GM12878 (cell line): Measurements from ENCODE around the gene MAP3K10.

Source experiments
- BHLHE40 ChIP-seq, 2 experiments: fragments of 450-650 bp in 1 of 2; IDR thresholded peaks; 2 replicates each; pipeline ENCODE4 v1.6.1; 2011 to 2017; ENCODE audit warnings: low read depth in 2 of 2, borderline replicate concordance in 1 of 2, improper control_type of control experiment in 1 of 2, low read length in 1 of 2, mild to moderate bottlenecking in 1 of 2
- CBX5 ChIP-seq: sonication (generic); IDR thresholded peaks from 2 replicates; pipeline ENCODE4 v1.6.1; 2016; ENCODE audit warnings: low read depth, moderate library complexity, mild to moderate bottlenecking, inconsistent platforms
- CHD2 ChIP-seq: IDR thresholded peaks from 2 replicates; pipeline ENCODE4 v1.6.1; 2011; ENCODE audit warnings: low read depth, low read length, improper control_type of control experiment, borderline replicate concordance
- CREM ChIP-seq: IDR thresholded peaks from 2 replicates; pipeline ENCODE4 v1.6.1; 2014; ENCODE audit warnings: antibody characterized with exemption, low read depth
- DPF2 ChIP-seq: fragments of 450-650 bp; IDR thresholded peaks from 2 replicates; pipeline ENCODE4 v1.6.1; 2017; ENCODE audit warnings: mild to moderate bottlenecking
- MYB ChIP-seq: fragments of 150-350 bp; IDR thresholded peaks from 2 replicates; pipeline ENCODE4 v1.6.1; 2014; ENCODE audit warnings: mild to moderate bottlenecking, low read depth, low read length, borderline replicate concordance
- POLR2A ChIP-seq: IDR thresholded peaks from 2 replicates; pipeline ENCODE4 v1.6.1; 2011; ENCODE audit warnings: low read depth, mild to moderate bottlenecking, low read length
- POLR2AphosphoS2 ChIP-seq: IDR thresholded peaks from 2 replicates; pipeline ENCODE4 v1.6.1; 2011; ENCODE audit warnings: low read depth, mild to moderate bottlenecking, low read length, improper control_type of control experiment, moderate library complexity
- TARDBP ChIP-seq: IDR thresholded peaks from 2 replicates; pipeline ENCODE4 v1.6.1; 2016; ENCODE audit warnings: borderline replicate concordance
- YBX1 ChIP-seq: fragments of 450-650 bp; IDR thresholded peaks from 2 replicates; pipeline ENCODE4 v1.6.1; 2016; ENCODE audit warnings: antibody characterized with exemption
- ZNF274 ChIP-seq: IDR thresholded peaks from one replicate; pipeline ENCODE4 v1.8.0; 2011; ENCODE audit not compliant: insufficient read length, insufficient read depth
- TF ChIP-seq, protein P1 (sequence below), 3 experiments: IDR thresholded peaks in 2 of 3; conservative IDR thresholded peaks in 1 of 3; 2 replicates each; pipeline ENCODE4 v1.5.1; 2011; ENCODE audit warnings: low read depth in 3 of 3, low read length in 3 of 3, mild to moderate bottlenecking in 3 of 3, control low read depth in 2 of 3, moderate library complexity in 2 of 3, inconsistent platforms in 1 of 3, mixed read lengths in 1 of 3; ENCODE audit not compliant: control insufficient read depth in 2 of 3, insufficient read depth in 1 of 3; ENCODE audit errors: extremely low read depth in 1 of 3
- TF ChIP-seq, protein P2 (sequence below): IDR thresholded peaks from 2 replicates; pipeline ENCODE4 v1.6.1; 2011; ENCODE audit warnings: low read depth, low read length, improper control_type of control experiment, borderline replicate concordance
- TF ChIP-seq, protein P3 (sequence below): IDR thresholded peaks from 2 replicates; pipeline ENCODE4 v1.6.1; 2012; ENCODE audit warnings: low read length, inconsistent platforms

DNA sequence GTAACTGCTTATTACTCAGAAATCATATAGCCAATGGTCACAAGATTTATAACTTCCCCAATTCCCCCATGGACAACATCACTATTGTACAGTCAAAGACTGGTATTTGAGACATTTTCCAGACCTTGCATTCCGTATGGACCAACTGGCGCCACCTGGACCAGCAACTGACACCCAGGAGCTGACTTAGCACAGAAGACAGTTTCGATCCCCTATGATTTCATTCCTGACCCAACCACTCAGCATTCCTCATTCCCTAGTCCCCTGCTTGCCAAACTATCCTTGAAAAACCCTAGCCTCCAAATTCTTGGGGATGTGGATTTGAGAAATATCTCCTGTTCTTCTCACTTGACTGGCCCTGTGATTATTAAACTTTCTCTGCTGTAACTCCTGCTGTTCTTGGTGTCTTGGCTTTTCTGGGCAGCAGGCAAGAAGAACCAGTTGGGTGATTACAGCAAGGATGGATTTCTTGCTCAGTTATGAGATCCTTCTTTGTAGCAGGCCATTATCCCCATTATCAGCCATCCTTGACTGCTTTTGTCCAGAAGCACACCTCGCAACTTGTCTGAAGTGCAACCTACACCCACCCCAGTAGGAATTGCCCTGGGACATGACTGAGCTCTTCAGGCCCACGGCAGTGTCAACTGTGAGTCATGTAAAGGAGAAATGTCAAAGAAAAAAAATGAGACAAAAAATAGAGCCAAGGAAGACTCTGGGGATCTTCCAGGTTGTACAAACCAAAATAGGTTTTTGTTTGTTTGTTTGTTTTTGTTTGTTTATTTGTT, 13.7 kb upstream of the MAP3K10 start:
- no peak for TF ChIP-seq CBX5
- TF ChIP-seq CREM = no peak
- TF ChIP-seq, protein P1, sequence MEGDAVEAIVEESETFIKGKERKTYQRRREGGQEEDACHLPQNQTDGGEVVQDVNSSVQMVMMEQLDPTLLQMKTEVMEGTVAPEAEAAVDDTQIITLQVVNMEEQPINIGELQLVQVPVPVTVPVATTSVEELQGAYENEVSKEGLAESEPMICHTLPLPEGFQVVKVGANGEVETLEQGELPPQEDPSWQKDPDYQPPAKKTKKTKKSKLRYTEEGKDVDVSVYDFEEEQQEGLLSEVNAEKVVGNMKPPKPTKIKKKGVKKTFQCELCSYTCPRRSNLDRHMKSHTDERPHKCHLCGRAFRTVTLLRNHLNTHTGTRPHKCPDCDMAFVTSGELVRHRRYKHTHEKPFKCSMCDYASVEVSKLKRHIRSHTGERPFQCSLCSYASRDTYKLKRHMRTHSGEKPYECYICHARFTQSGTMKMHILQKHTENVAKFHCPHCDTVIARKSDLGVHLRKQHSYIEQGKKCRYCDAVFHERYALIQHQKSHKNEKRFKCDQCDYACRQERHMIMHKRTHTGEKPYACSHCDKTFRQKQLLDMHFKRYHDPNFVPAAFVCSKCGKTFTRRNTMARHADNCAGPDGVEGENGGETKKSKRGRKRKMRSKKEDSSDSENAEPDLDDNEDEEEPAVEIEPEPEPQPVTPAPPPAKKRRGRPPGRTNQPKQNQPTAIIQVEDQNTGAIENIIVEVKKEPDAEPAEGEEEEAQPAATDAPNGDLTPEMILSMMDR (IDR thresholded peaks at IDR 0.05 in 2 of 3, conservative IDR thresholded peaks at IDR 0.05 in 1 of 3; ENCODE audit: control insufficient read depth in 2 of 3, extremely low read depth in 1 of 3, insufficient read depth in 1 of 3, low read depth in 3 of 3, low read length in 3 of 3) = no peak
- no peak for TF ChIP-seq ZNF274
- TF ChIP-seq, protein P2, sequence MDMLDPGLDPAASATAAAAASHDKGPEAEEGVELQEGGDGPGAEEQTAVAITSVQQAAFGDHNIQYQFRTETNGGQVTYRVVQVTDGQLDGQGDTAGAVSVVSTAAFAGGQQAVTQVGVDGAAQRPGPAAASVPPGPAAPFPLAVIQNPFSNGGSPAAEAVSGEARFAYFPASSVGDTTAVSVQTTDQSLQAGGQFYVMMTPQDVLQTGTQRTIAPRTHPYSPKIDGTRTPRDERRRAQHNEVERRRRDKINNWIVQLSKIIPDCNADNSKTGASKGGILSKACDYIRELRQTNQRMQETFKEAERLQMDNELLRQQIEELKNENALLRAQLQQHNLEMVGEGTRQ = no peak
- no peak for TF ChIP-seq BHLHE40 (IDR thresholded peaks at IDR 0.05; ENCODE audit: borderline replicate concordance in 1 of 2, low read depth in 2 of 2, low read length in 1 of 2)
- no peak for TF ChIP-seq POLR2A
- no peak for TF ChIP-seq YBX1
- TF ChIP-seq DPF2 = no peak
- no peak for TF ChIP-seq POLR2AphosphoS2
- no peak for TF ChIP-seq TARDBP
- no peak for TF ChIP-seq MYB
- no peak for TF ChIP-seq CHD2
- TF ChIP-seq, protein P3, sequence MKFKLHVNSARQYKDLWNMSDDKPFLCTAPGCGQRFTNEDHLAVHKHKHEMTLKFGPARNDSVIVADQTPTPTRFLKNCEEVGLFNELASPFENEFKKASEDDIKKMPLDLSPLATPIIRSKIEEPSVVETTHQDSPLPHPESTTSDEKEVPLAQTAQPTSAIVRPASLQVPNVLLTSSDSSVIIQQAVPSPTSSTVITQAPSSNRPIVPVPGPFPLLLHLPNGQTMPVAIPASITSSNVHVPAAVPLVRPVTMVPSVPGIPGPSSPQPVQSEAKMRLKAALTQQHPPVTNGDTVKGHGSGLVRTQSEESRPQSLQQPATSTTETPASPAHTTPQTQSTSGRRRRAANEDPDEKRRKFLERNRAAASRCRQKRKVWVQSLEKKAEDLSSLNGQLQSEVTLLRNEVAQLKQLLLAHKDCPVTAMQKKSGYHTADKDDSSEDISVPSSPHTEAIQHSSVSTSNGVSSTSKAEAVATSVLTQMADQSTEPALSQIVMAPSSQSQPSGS = no peak
